OCI-LY1 (cell line): Measurements from ENCODE around the gene ACACA.

Experiments
- H2AFZ ChIP-seq: fragments of 200-600 bp; sonication (generic), shearing (Covaris generic); 2 replicates; pipeline ENCODE4 v1.6.0; 2014; ENCODE audit warnings: antibody characterized with exemption, mild to moderate bottlenecking, low read length
- H3F3A ChIP-seq: fragments of 200-600 bp; sonication (generic), shearing (Covaris generic); 2 replicates; pipeline ENCODE4 v1.6.0; 2014; ENCODE audit warnings: mild to moderate bottlenecking, antibody characterized with exemption, low read length, moderate library complexity; ENCODE audit not compliant: insufficient read depth
- H3K27ac ChIP-seq: fragments of 200-600 bp; sonication (generic); 2 replicates; pipeline ENCODE4 v1.5.1; 2014; ENCODE audit warnings: low read length, mixed run types, mild to moderate bottlenecking, low read depth; ENCODE audit not compliant: poor library complexity, severe bottlenecking
- H3K27me3 ChIP-seq: fragments of 200-600 bp; sonication (generic); 2 replicates; pipeline ENCODE4 v1.6.0; 2014; ENCODE audit warnings: antibody characterized with exemption, mild to moderate bottlenecking, low read length, moderate library complexity; ENCODE audit not compliant: insufficient read depth
- H3K36me3 ChIP-seq: fragments of 200-600 bp; sonication (generic); 2 replicates; pipeline ENCODE4 v1.6.1; 2014; ENCODE audit warnings: mild to moderate bottlenecking, antibody characterized with exemption, low read length, moderate library complexity, mixed read lengths; ENCODE audit not compliant: insufficient read depth
- H3K4me1 ChIP-seq: fragments of 200-600 bp; sonication (generic); 2 replicates; pipeline ENCODE4 v1.5.1; 2014; ENCODE audit warnings: mild to moderate bottlenecking, low read length, moderate library complexity; ENCODE audit not compliant: insufficient read depth, severe bottlenecking
- H3K4me2 ChIP-seq: fragments of 200-600 bp; sonication (generic), shearing (Covaris generic); 2 replicates; pipeline ENCODE4 v1.6.1; 2014; ENCODE audit warnings: low read length
- H3K4me3 ChIP-seq: fragments of 200-600 bp; sonication (generic); 2 replicates; pipeline ENCODE4 v1.5.1; 2014; ENCODE audit warnings: low read length, low read depth, mild to moderate bottlenecking, mixed read lengths; ENCODE audit not compliant: poor library complexity, severe bottlenecking
- H3K79me2 ChIP-seq: fragments of 200-600 bp; shearing (Covaris generic); 2 replicates; pipeline ENCODE4 v1.6.1; 2016; ENCODE audit warnings: mixed run types, low read length, mixed read lengths; ENCODE audit not compliant: insufficient read depth
- H3K9ac ChIP-seq: fragments of 200-600 bp; sonication (generic), shearing (Covaris generic); 2 replicates; pipeline ENCODE4 v1.6.1; 2014; ENCODE audit warnings: mild to moderate bottlenecking, low read length, mixed read lengths
- H3K9me2 ChIP-seq: fragments of 200-600 bp; sonication (generic), shearing (Covaris generic); 2 replicates; pipeline ENCODE4 v1.6.1; 2014; ENCODE audit warnings: low read depth, mild to moderate bottlenecking, low read length, mixed read lengths
- H3K9me3 ChIP-seq: fragments of 200-600 bp; shearing (Covaris generic); 2 replicates; pipeline ENCODE4 v1.6.1; 2014; ENCODE audit warnings: low read length, mixed read lengths
- H4K20me1 ChIP-seq: fragments of 200-600 bp; sonication (generic), shearing (Covaris generic); 2 replicates; pipeline ENCODE4 v1.6.0; 2016; ENCODE audit warnings: mild to moderate bottlenecking, low read length; ENCODE audit not compliant: insufficient read depth
- EZH2 ChIP-seq: fragments of 200-600 bp; sonication (generic), shearing (Covaris generic); IDR thresholded peaks from 2 replicates; pipeline ENCODE4 v1.8.0; 2017; ENCODE audit warnings: borderline replicate concordance, mixed run types, mild to moderate bottlenecking, antibody characterized with exemption, low read length, moderate library complexity, mixed read lengths
- TF ChIP-seq, protein P1 (sequence below): fragments of 200-600 bp; sonication (generic), shearing (Covaris generic); IDR thresholded peaks from 2 replicates; pipeline ENCODE4 v1.5.1; 2017; ENCODE audit warnings: mild to moderate bottlenecking, antibody characterized with exemption, low read length, moderate library complexity, mixed read lengths

The ACACA gene

DNA sequence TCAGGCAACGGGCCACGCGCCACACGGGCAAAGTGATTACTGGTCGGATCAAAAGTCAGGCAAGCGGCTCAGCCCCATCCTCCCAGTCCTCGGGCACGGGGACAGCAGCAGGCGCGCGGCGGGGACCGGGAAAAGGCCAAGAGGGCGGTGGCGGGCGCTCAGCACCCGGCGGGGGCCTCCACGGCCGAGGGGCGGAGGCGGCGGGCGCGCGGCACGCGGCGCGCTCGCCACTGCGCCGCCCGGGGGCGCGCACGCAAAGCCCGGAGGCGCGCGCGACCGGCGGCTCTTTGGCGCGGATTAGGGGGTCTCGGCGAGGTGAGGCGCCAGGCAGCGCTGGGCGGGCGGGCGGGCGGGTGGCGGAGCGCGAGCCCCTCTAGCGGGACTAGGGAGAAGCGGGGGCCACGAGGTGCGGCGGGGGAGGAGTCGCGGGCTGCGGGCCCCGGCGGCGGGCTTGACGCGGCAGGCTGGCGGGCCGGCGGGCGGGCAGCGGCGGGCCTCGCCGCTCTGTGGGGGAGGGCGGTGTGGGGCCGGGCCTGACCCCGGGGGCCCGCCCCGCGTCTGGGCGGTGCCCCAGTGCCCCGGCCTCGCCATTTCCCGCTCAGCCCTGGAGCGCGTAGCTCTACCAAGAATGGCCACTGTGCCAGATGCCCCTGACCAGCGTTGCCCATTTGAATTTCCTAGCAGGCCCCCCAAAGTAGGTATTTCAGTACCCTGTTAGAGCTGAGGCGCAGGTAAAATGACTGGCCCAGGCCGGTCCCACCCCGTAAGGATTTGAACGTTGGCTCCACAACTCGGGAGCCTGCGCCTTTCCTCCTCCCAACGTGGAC lies at the start of gene ACACA, which contains the start of gene TADA2A:
TSS of gene ACACA (minus strand) at position 202 of the 827 bp plus-strand sequence. CDS start 537 bp downstream, outside the sequence.
TSS of gene TADA2A (plus strand) at position 252 of the 827 bp plus-strand sequence. CDS start 4,480 bp downstream, outside the sequence.
- peaks cover 22% of the 10 kb centered on the region for H3K36me3 ChIP-seq
- H4K20me1 ChIP-seq = no peaks in the 10 kb centered on the region
- TF ChIP-seq EZH2 = no peak
- TF ChIP-seq, protein P1, sequence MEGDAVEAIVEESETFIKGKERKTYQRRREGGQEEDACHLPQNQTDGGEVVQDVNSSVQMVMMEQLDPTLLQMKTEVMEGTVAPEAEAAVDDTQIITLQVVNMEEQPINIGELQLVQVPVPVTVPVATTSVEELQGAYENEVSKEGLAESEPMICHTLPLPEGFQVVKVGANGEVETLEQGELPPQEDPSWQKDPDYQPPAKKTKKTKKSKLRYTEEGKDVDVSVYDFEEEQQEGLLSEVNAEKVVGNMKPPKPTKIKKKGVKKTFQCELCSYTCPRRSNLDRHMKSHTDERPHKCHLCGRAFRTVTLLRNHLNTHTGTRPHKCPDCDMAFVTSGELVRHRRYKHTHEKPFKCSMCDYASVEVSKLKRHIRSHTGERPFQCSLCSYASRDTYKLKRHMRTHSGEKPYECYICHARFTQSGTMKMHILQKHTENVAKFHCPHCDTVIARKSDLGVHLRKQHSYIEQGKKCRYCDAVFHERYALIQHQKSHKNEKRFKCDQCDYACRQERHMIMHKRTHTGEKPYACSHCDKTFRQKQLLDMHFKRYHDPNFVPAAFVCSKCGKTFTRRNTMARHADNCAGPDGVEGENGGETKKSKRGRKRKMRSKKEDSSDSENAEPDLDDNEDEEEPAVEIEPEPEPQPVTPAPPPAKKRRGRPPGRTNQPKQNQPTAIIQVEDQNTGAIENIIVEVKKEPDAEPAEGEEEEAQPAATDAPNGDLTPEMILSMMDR = 0 out of 2 replicates have a peak, but pooled peaks have one; percentile 7
- H3K9ac ChIP-seq = peak within 1 kb of the TSS; percentile 98
- peak within 1 kb of the TSS; percentile 75 for H3K27ac ChIP-seq
- no peaks in the 10 kb centered on the region for H3K9me2 ChIP-seq
- no peaks in the 10 kb centered on the region for H3K9me3 ChIP-seq
- H2AFZ ChIP-seq = no peak within 1 kb of the TSS
- H3K4me2 ChIP-seq = peak within 1 kb of the TSS; percentile 99
- peaks cover 30% of the 10 kb centered on the region for H3K4me1 ChIP-seq
- peak within 1 kb of the TSS; percentile 95 for H3K4me3 ChIP-seq
- H3F3A ChIP-seq = no peaks in the 10 kb centered on the region
- peaks cover 6% of the 10 kb centered on the region for H3K79me2 ChIP-seq
- no peaks in the 10 kb centered on the region for H3K27me3 ChIP-seq

DNA sequence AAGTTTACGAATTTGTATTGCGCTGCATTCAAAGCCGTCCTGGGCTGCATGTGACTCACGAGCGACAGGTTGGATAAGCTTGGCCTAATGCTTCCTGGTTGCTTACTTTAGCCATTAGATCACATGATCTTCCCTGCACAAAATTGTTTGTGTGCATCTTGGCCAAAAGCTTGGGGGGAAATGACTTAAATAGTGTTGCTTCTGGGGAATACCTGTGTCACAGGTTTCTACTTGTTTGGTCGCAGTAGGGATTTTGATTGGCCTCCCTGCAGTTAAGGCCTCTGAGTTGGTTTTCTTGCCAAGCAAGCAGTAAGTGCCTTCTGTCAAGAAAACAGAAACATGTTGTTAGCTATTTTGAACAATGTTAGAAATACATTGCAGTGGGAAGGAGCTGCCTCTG lies 43.5 kb upstream of the ACACA start:
- Histone ChIP-seq H3K9me2 (no peaks in the 10 kb centered on the region), H3K4me3 (no peak overlapping the region), H3K4me1 (no peaks in the 10 kb centered on the region), H3K27ac (no peak overlapping the region), H3K4me2 (no peak overlapping the region), H3K9me3 (no peaks in the 10 kb centered on the region), H3K79me2 (no peaks in the 10 kb centered on the region), H3F3A (no peaks in the 10 kb centered on the region), H3K36me3 (peaks cover 59% of the 10 kb centered on the region), H2AFZ (no peak overlapping the region), H3K27me3 (no peaks in the 10 kb centered on the region), H3K9ac (no peak overlapping the region), H4K20me1 (no peaks in the 10 kb centered on the region)
- TF ChIP-seq, protein P1 = no peak
- no peak for TF ChIP-seq EZH2

DNA sequence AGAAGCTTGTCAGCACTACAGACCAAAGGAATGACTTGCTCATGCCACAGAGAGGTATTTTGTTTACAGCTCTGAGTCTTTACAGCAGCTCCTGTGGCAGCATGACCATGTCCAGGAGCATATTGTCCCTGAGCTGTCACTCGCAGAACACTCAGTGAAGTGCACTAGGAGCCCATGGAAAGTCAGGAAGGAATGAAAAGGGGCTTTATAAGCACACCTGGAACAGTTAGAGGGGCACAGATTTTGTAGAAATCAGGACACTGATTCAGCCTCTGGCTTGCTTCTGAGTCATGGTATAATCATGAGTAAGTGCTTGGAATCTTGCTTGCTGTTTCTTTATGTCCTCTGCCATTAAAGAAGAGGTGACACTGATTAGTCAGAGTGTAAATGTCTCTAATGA lies 41.0 kb upstream of the ACACA start:
- no peaks in the 10 kb centered on the region for H3K9me2 ChIP-seq
- no peaks in the 10 kb centered on the region for H3K79me2 ChIP-seq
- H3K27me3 ChIP-seq = no peaks in the 10 kb centered on the region
- no peak overlapping the region for H3K27ac ChIP-seq
- no peak overlapping the region for H3K4me2 ChIP-seq
- H3F3A ChIP-seq = no peaks in the 10 kb centered on the region
- no peak overlapping the region for H2AFZ ChIP-seq
- H3K4me1 ChIP-seq = no peaks in the 10 kb centered on the region
- TF ChIP-seq EZH2 = no peak
- TF ChIP-seq, protein P1 = no peak
- H4K20me1 ChIP-seq = no peaks in the 10 kb centered on the region
- H3K9me3 ChIP-seq = no peaks in the 10 kb centered on the region
- H3K36me3 ChIP-seq = peaks cover 80% of the 10 kb centered on the region
- H3K4me3 ChIP-seq = no peak overlapping the region
- no peak overlapping the region for H3K9ac ChIP-seq
